ENCODE data around the gene PAPSS1. TPM values are rescaled to one million over a fixed set of nuclear protein-coding genes. Genes with fewer than 3 reads are reported as not detected.

PAPSS1 gene
- total and polyA plus RNA-seq, 9 of the 15 experiments (the other 6 are each of a cell fraction or from before 2014, with no cell fraction given), result 21.1 to 53.9 (median 41.9) TPM

GRCh38 chr4:107742196-107742595, 22.2 kb upstream of the PAPSS1 start:
- FAIRE-seq, result no peak
- intact Hi-C loops (cut with micrococcal nuclease) (no loop called here), in situ Hi-C loops (cut with MboI) (no loop called here)
- no peak for TF ChIP-seq ATF7 (IDR thresholded peaks at IDR 0.05)
- peak; percentile 56 for TF ChIP-seq MAFK (IDR thresholded peaks at IDR 0.05; ENCODE audit: low read length)
- peak; percentile 45; the same call in 1 of the 2 replicates for TF ChIP-seq C11orf30 (IDR thresholded peaks at IDR 0.05; ENCODE audit: low read depth)
- TF ChIP-seq MAFF (IDR thresholded peaks at IDR 0.05; ENCODE audit: low read length), result peak; percentile 58; the same call in 1 of the 2 replicates
- peak; percentile 66 for TF ChIP-seq ZNF316 (IDR thresholded peaks at IDR 0.05)
- no peak for TF ChIP-seq MBD2 (IDR thresholded peaks at IDR 0.05; ENCODE audit: borderline replicate concordance, low read depth)
- TF ChIP-seq MAFG (tag; conservative IDR thresholded peaks at IDR 0.05), result 0 out of 2 replicates have a peak, but pooled peaks have one; percentile 10
- Histone ChIP-seq H3K79me2 (ENCODE audit: control insufficient read depth, insufficient read depth, low read length) (no peaks in the 10 kb centered on the region), H2AFZ (ENCODE audit: low read depth, low read length) (no peak overlapping the region), H3K27me3 (ENCODE audit: control insufficient read depth in 2 of 2, insufficient read depth in 2 of 2, low read length in 2 of 2) (no peaks in the 10 kb centered on the region), H4K20me1 (replicated peaks; ENCODE audit: control insufficient read depth, insufficient read depth, low read length) (no peaks in the 10 kb centered on the region), H3K4me1 (replicated peaks in 1 of 2; ENCODE audit: control insufficient read depth in 2 of 2, insufficient read depth in 2 of 2, low read length in 2 of 2) (no peaks in the 10 kb centered on the region), H3K36me3 (ENCODE audit: control insufficient read depth, insufficient read depth, low read length) (no peaks in the 10 kb centered on the region), H3K27ac (ENCODE audit: extremely low read depth, low read depth, low read length) (no peak overlapping the region), H3K4me3 (no peak overlapping the region), H3K4me2 (ENCODE audit: insufficient read depth, low read length) (no peak overlapping the region), H3K9ac (ENCODE audit: insufficient read depth in 1 of 2, low read depth in 2 of 2, low read length in 2 of 2) (no peak overlapping the region), H3K9me3 (replicated peaks; ENCODE audit: control insufficient read depth, insufficient read depth, low read depth, low read length) (peaks cover 2% of the 10 kb centered on the region; the same call in 1 of the 2 replicates), H3K9me1 (ENCODE audit: control insufficient read depth, insufficient read depth, low read length) (no peaks in the 10 kb centered on the region)
- ChIA-PET POLR2A (no interaction called here), CTCF (ENCODE audit: low intra/inter-chr PET ratio) (no interaction called here)
- 50% methylated on average over 1 of the region's 1 CpG for WGBS (ENCODE audit: insufficient coverage, low coverage, missing lambda C conversion rate)
- DNase-seq (ENCODE audit: extremely low read depth in 1 of 4, low spot score in 3 of 4), result no peak
- no peak for ATAC-seq
- BruUV-seq (replicated peaks), result no TSS peak

Measured in K562 (cell line).